GM06990 (cell line): ENCODE data around the gene ADCY9.
"Not testable (repeated sequence)": the region's sequence is repeated elsewhere in the genome, so short reads cannot be mapped to it uniquely, and the experiment has no call there.

Source experiments
- DNase-seq: peaks from one replicate; pipeline ENCODE4 v3.0.0-alpha.2; 2011; ENCODE audit not compliant: insufficient read length; ENCODE audit errors: extremely low read depth
- H3K27me3 ChIP-seq: replicated peaks from 2 replicates; pipeline ENCODE4 v1.6.0; 2011; ENCODE audit warnings: low read length; ENCODE audit not compliant: control insufficient read depth, insufficient read depth
- H3K36me3 ChIP-seq: 2 replicates; pipeline ENCODE4 v1.5.1; 2011; ENCODE audit warnings: low read length; ENCODE audit not compliant: control insufficient read depth, insufficient read depth
- H3K4me3 ChIP-seq: replicated peaks from 2 replicates; pipeline ENCODE4 v1.5.1; 2011; ENCODE audit warnings: low read depth, mild to moderate bottlenecking, control low read depth, low read length
- TF ChIP-seq, protein P1 (sequence below): IDR thresholded peaks from 2 replicates; pipeline ENCODE4 v1.5.1; 2011; ENCODE audit warnings: low read length, control low read depth, mild to moderate bottlenecking, inconsistent platforms; ENCODE audit not compliant: insufficient read depth, poor library complexity, severe bottlenecking

ADCY9 gene

DNA sequence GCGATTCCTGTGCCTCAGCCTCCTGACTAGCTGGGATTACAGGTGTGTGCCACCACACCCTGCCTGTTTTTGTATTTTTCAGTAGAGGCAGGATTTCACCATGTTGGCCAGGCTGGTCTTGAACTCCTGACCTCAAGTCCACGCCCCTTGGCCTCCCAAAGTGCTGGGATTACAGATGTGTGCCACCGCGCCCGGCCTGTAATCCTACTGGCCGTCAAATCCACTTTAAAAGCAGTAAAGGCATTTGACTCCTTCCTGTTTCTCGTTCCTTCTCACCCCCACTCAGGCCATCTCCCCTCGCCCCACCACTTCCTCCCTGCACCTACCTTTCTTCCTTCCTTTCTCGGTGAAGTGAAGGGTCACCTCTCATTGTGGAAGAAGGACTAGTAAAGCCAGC lies 166.3 kb downstream of the ADCY9 start:
- TF ChIP-seq, protein P1, sequence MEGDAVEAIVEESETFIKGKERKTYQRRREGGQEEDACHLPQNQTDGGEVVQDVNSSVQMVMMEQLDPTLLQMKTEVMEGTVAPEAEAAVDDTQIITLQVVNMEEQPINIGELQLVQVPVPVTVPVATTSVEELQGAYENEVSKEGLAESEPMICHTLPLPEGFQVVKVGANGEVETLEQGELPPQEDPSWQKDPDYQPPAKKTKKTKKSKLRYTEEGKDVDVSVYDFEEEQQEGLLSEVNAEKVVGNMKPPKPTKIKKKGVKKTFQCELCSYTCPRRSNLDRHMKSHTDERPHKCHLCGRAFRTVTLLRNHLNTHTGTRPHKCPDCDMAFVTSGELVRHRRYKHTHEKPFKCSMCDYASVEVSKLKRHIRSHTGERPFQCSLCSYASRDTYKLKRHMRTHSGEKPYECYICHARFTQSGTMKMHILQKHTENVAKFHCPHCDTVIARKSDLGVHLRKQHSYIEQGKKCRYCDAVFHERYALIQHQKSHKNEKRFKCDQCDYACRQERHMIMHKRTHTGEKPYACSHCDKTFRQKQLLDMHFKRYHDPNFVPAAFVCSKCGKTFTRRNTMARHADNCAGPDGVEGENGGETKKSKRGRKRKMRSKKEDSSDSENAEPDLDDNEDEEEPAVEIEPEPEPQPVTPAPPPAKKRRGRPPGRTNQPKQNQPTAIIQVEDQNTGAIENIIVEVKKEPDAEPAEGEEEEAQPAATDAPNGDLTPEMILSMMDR = no peak
- H3K36me3 ChIP-seq = no peaks in the 10 kb centered on the region
- DNase-seq = no peak
- peaks cover 6% of the 10 kb centered on the region for H3K27me3 ChIP-seq
- no peak overlapping the region for H3K4me3 ChIP-seq

GRCh38 chr16:3949287-3949686 lies 167.0 kb downstream of the ADCY9 start:
- no peak overlapping the region for H3K4me3 ChIP-seq
- no peak for DNase-seq

DNA sequence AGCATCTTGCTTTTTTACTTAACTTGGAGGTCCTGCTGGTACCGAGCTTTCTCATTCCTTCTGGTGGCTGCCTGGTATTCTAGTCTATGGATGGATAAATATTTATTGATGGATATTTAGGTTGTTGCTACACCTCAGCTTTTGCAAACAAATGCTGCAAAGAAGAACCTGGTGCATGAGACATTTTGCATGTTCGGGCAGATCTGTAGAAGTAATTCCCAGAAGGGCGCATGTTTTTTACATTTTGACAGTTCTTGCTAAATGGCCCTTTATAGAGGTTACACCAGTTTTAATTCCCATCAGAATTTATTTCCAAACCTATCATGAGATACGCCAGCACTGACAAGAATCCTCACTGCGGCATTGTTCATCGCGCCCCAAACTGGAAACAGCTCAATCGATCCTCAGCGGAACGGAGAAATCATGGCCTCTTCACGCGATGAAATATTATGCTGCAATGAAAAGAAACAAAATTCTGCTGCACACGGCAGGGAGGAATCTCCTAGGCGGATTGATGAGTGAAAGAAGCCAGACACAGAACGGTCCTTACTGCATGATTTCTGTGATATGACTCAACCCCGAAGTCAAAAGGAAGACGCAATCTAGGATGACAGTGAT lies 167.8 kb downstream of the ADCY9 start:
- TF ChIP-seq, protein P1 = no peak
- H3K27me3 ChIP-seq = no peaks in the 10 kb centered on the region
- H3K4me3 ChIP-seq = no peak overlapping the region
- DNase-seq = no peak
- no peaks in the 10 kb centered on the region for H3K36me3 ChIP-seq

More at GRCh38 chr16:3949287-3949686, 167.0 kb downstream of the ADCY9 start:
- H3K27me3 ChIP-seq = peaks cover 2% of the 10 kb centered on the region; the same call in 1 of the 2 replicates
- H3K36me3 ChIP-seq = no peaks in the 10 kb centered on the region
- TF ChIP-seq, protein P1 = no peak

DNA sequence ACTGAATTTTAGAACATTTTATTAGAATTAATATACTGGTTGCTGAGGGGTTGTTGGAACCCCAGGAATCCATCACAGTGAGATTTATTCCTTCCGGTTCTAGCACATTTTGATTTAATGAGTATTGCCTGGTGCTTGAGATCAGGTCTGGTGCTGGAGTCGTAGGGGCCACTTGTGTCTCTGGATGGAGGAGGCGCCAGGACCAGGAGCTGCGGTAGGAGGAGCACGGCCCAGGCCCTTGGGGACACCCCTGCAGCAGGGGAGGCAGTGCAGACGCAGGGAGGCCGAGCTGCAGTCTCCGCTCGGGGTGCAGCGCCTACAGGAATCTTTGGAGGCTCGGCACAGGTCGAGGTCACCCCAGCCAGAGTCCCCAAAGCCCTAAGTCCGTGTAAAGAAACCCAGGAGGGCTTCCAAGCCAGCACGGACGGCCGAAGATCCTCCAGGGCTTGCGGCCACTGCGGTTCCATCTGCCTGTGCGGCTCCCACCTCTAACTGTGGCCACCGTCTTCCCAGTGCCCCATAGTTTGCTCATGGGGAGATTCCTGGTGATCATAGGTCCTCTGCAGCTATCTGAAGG lies 169.6 kb downstream of the ADCY9 start:
- TF ChIP-seq, protein P1 = no peak
- Histone ChIP-seq H3K27me3 (no peaks in the 10 kb centered on the region), H3K4me3 (no peak overlapping the region), H3K36me3 (no peaks in the 10 kb centered on the region)
- DNase-seq = no peak

DNA sequence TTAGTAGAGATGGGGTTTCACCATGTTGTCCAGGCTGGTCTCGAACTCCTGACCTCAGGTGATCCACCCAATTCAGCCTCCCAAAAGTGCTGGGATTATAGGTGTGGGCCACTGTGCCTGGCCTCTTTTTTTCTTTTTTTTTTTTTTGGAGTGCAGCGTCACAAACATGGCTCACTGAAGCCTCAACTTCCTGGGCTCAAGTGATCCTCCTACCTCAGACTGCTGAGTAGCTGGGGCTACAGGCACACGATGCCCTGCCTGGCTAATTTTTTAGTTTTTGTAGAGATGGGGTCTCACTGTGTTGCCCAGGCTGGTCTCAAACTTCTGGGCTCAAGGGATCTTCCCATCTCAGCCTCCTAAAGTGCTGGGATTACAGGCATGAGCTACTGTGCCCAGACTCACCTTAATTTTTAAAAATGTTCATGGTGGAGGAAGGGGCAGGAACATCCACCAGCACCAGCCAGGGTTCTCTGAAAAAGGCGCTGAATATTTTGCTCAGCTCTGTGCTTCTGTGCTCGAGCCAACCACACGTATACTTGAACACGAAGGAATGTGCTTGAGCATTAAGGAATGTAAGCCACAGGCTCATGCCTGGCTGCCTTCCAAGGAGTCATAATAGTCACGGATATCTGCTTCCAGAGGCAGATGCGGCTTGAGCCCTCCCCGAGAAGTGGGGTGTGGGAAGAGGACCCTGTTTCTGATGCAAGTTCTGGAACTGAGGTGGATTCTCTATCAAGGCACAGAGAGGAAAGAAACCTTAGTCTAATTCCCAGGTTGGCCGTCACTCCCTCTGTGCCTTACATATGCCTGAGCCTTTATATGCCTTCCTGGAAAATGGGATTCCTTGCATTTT lies 170.3 kb downstream of the ADCY9 start:
- Histone ChIP-seq H3K27me3 (no peaks in the 10 kb centered on the region), H3K36me3 (no peaks in the 10 kb centered on the region), H3K4me3 (no peak overlapping the region)
- no peak for DNase-seq
- TF ChIP-seq, protein P1 = no peak

DNA sequence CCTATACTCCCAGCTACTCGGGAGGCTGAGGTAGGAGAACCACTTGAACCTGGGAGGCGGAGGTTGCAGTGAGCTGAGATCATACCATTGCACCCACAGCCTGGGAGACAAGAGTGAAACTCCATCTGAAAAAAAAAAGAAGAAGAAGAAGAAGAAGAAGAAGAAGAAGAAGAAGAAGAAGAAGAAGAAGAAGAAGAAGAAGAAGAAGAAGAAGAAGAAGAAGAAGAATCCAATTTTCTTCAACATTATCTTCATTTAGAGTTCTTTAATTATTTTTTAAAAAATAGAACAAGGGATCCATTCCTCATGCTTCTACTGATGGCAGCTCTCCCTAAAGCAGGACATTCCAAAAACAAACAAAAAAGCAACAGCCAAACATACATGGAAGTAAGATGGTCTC lies 171.8 kb downstream of the ADCY9 start:
- H3K36me3 ChIP-seq, H3K4me3 ChIP-seq, H3K27me3 ChIP-seq, DNase-seq: not testable (repeated sequence)

DNA sequence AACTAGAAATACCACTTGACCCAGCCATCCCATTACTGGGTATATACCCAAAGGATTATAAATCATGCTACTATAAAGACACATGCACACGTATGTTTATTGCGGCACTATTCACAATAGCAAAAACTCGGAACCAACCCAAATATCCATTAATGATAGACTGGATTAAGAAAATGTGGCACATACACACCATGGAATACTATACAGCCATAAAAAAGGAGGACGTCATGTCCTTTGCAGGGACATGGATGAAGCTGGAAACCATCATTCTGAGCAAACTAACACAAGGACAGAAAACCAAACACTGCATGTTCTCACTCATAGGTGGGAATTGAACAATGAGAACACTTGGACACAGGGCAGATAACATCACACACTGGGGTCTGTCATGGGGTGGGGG lies 174.1 kb downstream of the ADCY9 start:
- not testable (repeated sequence) for H3K4me3 ChIP-seq, H3K27me3 ChIP-seq, DNase-seq, H3K36me3 ChIP-seq
